Naive thymus-derived CD4-positive, alpha-beta T cell (primary cell): ENCODE measurements around the gene RNASE8. TPM values are rescaled to one million over a fixed set of nuclear protein-coding genes. Genes with fewer than 3 reads are reported as not detected.

Experiments
- ATAC-seq: fragments of 150-1000 bp; cut with Tn5 transposase; 2 replicates; pipeline ENCODE4 v1.10.0; 2021; ENCODE audit warnings: mild to moderate bottlenecking, moderate library complexity
- CTCF ChIA-PET: fragments of 350-600 bp; sonication (Branson Sonifier 250); formaldehyde crosslinking; loops from one replicate; lab custom pipeline; 2021; ENCODE audit warnings: antibody characterized with exemption; lab: Charles Lee
- POLR2A ChIA-PET: fragments of 350-600 bp; sonication (Branson Sonifier 250); formaldehyde crosslinking; loops from one replicate; lab custom pipeline; 2021; ENCODE audit warnings: antibody characterized with exemption, inconsistent platforms; lab: Charles Lee
- DNase-seq, 9 donors: peaks; one replicate each; pipeline versions ENCODE4 v3.0.0 to v3.0.0-alpha.2; 2020 to 2022; ENCODE audit warnings: mixed read lengths in 1 of 9
- H3K27ac ChIP-seq: one replicate; pipeline ENCODE4 v1.7.0; 2013; ENCODE audit warnings: mild to moderate bottlenecking, low read depth, low read length, moderate library complexity
- H3K27me3 ChIP-seq, 2 donors: one replicate each; pipeline ENCODE4 v1.7.0; 2013; ENCODE audit warnings: low read length in 2 of 2, mild to moderate bottlenecking in 2 of 2, moderate library complexity in 2 of 2; ENCODE audit not compliant: control insufficient read depth in 2 of 2, insufficient read depth in 2 of 2
- H3K36me3 ChIP-seq, 3 experiments: 1 replicate in 2 of 3; 2 replicates in 1 of 3; pipeline ENCODE4 v1.7.0; 2013; ENCODE audit warnings: low read length in 3 of 3, mild to moderate bottlenecking in 3 of 3, moderate library complexity in 1 of 3; ENCODE audit not compliant: insufficient read depth in 3 of 3, control insufficient read depth in 2 of 3
- H3K4me1 ChIP-seq, 2 donors: one replicate each; pipeline ENCODE4 v1.7.0; 2013; ENCODE audit warnings: low read length in 2 of 2, mild to moderate bottlenecking in 2 of 2, moderate library complexity in 1 of 2; ENCODE audit not compliant: control insufficient read depth in 2 of 2, insufficient read depth in 2 of 2
- H3K4me3 ChIP-seq: 2 replicates; pipeline ENCODE4 v1.7.0; 2013; ENCODE audit warnings: mild to moderate bottlenecking, low read length
- H3K9me3 ChIP-seq, 3 experiments: 1 replicate in 2 of 3; 2 replicates in 1 of 3; pipeline ENCODE4 v1.7.0; 2013; ENCODE audit warnings: low read length in 3 of 3; ENCODE audit not compliant: control insufficient read depth in 2 of 3
- H3K27ac Mint-ChIP-seq, 9 donors: one replicate each; pipeline ENCODE4 v1.8.0; 2020 to 2022; ENCODE audit warnings: mixed read lengths in 9 of 9, mild to moderate bottlenecking in 8 of 9, moderate library complexity in 5 of 9, inconsistent platforms in 2 of 9
- H3K27me3 Mint-ChIP-seq, 5 donors: one replicate each; pipeline ENCODE4 v1.8.0; 2021 to 2022; ENCODE audit warnings: mixed read lengths in 5 of 5, mild to moderate bottlenecking in 1 of 5
- H3K36me3 Mint-ChIP-seq, 5 donors: one replicate each; pipeline ENCODE4 v1.8.0; 2020 to 2022; ENCODE audit warnings: mixed read lengths in 5 of 5, mild to moderate bottlenecking in 3 of 5, inconsistent platforms in 1 of 5
- H3K4me1 Mint-ChIP-seq, 7 donors: one replicate each; pipeline ENCODE4 v1.8.0; 2020 to 2022; ENCODE audit warnings: mixed read lengths in 7 of 7, mild to moderate bottlenecking in 3 of 7, inconsistent platforms in 1 of 7
- H3K4me3 Mint-ChIP-seq, 10 donors: one replicate each; pipeline ENCODE4 v1.8.0; 2020 to 2022; ENCODE audit warnings: mild to moderate bottlenecking in 10 of 10, mixed read lengths in 10 of 10, moderate library complexity in 6 of 10, inconsistent platforms in 2 of 10
- H3K9me3 Mint-ChIP-seq, 11 donors: one replicate each; pipeline ENCODE4 v1.8.0; 2020 to 2022; ENCODE audit warnings: mixed read lengths in 11 of 11, mild to moderate bottlenecking in 4 of 11, inconsistent platforms in 1 of 11, moderate library complexity in 1 of 11
- intact Hi-C, 2 donors: fragments of 100-400 bp; cut with micrococcal nuclease; formaldehyde crosslinking; loops; one replicate each; pipeline ENCODE4 v1.15.1; 2023
- polyA plus RNA-seq, 2 donors: library from polyadenylated mRNA; unstranded; fragments of 300-500 nt; fragmentation: Illumina TruSeq; gene quantifications; one replicate each; pipeline ENCODE4 v1.2.3, GENCODE V29; 2021
- total RNA-seq, 6 experiments: library from RNA in 5 of 6; stranded (reverse) in 5 of 6; gene quantifications; 1 replicate in 5 of 6; 2 replicates in 1 of 6; pipeline ENCODE4 v1.2.3 and lab custom pipeline; 2021 to 2026

RNASE8 gene
- total and polyA plus RNA-seq, 7 experiments from 2014 or later, result not detected

DNA sequence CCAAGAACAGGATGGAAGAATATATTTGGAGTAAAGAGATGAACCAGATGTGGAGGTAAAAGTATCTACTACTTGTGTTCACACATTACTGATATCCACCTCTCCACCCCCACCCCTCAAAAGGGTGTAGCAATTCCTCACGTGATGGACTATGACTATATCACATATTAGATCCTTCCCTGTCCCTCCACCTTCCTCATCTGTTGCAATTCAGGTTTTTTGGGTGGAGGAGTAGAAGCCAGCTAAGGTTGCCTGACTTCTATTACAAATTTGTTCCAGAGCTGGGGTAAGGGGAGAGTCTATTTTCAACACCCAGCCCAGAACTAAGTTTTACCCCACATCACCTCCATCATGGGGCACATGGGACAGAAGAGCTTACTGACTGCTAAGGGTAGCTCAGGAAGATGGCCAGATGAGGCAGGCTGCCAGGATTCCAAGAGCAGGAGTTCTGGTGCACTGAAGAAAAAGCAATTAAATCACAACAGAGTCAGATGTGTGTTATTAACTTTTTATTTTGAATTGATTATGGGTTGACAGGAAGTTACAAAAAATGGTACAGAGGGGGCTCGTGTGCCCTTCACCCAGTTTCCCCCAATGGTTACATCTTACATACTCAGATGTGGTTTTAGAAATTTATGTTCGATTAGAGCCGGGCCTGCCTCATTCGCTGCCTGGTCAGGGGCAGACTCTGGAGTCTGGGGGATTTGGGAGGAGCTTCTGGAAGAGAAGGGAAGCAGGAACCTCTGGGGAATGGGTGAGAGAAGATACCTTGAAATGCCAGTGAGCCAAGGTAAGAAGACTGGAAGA lies 25.1 kb upstream of the RNASE8 start:
- H3K4me1 Mint-ChIP-seq, result no peaks in the 10 kb centered on the region
- Histone ChIP-seq H3K27me3 (no peaks in the 10 kb centered on the region), H3K36me3 (no peaks in the 10 kb centered on the region), H3K4me1 (no peaks in the 10 kb centered on the region), H3K27ac (no peak overlapping the region), H3K9me3 (no peaks in the 10 kb centered on the region), H3K4me3 (no peak overlapping the region)
- H3K27me3 Mint-ChIP-seq, result peaks cover 0 to 25% (median 0%) of the 10 kb centered on the region in 5 donors
- intact Hi-C loops, result no loop called here
- DNase-seq (no peak), ATAC-seq (no peak)
- H3K9me3 Mint-ChIP-seq, result no peaks in the 10 kb centered on the region
- no peaks in the 10 kb centered on the region for H3K36me3 Mint-ChIP-seq
- POLR2A ChIA-PET, result no interaction called here
- no peak overlapping the region for H3K27ac Mint-ChIP-seq
- CTCF ChIA-PET, result interaction anchor here (1.5 to 10.2 kb wide), 3 partner anchors 8 to 60 kb away, joined by 4 to 99 read pairs (median 5); no protein-coding TSS in a partner anchor
- H3K4me3 Mint-ChIP-seq, result no peak overlapping the region

DNA sequence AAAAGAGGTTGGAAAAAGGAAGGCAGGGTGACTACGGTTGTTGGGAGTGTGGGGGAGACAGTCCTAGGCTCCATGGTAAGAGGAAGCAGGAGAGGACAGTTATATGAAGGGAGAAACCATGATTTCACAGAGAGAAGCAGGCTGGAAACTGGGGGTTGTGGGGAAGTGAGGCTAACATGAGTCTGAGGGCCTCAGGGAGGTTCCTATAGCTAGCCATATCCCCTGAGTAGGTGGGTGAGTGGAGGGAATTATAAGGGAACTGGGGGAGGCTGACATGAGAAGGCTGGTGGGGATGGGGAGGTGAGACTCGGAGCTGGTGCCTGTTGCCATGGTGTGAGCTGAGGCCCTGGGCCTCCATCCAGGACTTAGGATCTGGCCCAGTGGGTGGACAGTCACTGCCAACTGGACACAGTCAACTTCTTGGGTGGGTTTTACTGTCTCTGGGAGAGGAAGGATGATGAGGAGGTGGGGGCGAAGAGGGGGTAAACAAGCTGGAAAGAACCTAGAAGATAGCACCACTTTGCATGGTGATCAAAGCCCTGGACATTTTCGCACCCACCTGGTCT lies 24.4 kb upstream of the RNASE8 start:
- Histone ChIP-seq H3K27ac (no peak overlapping the region), H3K4me3 (no peak overlapping the region), H3K9me3 (no peaks in the 10 kb centered on the region), H3K36me3 (no peaks in the 10 kb centered on the region), H3K27me3 (no peaks in the 10 kb centered on the region), H3K4me1 (no peaks in the 10 kb centered on the region)
- ChIA-PET CTCF (interaction anchor here (2.0 to 10.2 kb wide), 2 partner anchors 17 to 59 kb away, joined by 5 to 99 read pairs; no protein-coding TSS in a partner anchor), POLR2A (interaction anchor here (0.6 to 1.3 kb wide), 2 partner anchors 9 to 13 kb away, joined by 3 to 4 read pairs; no protein-coding TSS in a partner anchor)
- no peak overlapping the region for H3K4me3 Mint-ChIP-seq
- ATAC-seq, result no peak
- no peaks in the 10 kb centered on the region for H3K4me1 Mint-ChIP-seq
- no peak overlapping the region for H3K27ac Mint-ChIP-seq
- H3K36me3 Mint-ChIP-seq, result no peaks in the 10 kb centered on the region
- no peaks in the 10 kb centered on the region for H3K9me3 Mint-ChIP-seq
- intact Hi-C loops, result no loop called here
- no peak for DNase-seq
- peaks cover 0 to 30% (median 0%) of the 10 kb centered on the region in 5 donors for H3K27me3 Mint-ChIP-seq

DNA sequence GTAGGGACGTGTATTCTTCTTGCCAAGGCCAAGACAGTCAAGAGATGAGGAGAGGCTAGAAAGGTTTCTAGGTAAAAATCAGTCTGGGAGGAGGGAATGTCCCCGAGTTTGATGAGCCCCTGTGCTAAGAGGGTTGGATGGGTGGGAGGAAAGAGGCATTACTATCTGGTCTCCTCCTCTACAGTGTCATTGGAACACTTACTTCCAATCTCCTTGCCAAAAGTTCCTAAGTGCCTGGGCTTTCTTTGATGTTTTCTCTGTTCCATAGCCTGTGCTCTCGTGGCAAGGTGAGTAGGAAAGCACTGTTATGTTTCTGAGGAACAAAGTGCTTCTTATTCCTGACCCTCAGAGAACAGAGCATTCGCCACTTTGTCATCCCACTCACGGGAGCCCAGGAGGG lies 22.9 kb upstream of the RNASE8 start, which contains the start of gene RNASE13:
Gene RNASE13, minus strand, starts transcription at position 101 of the 400 bp plus-strand sequence. CDS start 519 bp downstream, outside the sequence.
- Mint-ChIP-seq H3K4me1 (no peaks in the 10 kb centered on the region), H3K27me3 (peaks cover 0 to 33% (median 0%) of the 10 kb centered on the region in 5 donors)

DNA sequence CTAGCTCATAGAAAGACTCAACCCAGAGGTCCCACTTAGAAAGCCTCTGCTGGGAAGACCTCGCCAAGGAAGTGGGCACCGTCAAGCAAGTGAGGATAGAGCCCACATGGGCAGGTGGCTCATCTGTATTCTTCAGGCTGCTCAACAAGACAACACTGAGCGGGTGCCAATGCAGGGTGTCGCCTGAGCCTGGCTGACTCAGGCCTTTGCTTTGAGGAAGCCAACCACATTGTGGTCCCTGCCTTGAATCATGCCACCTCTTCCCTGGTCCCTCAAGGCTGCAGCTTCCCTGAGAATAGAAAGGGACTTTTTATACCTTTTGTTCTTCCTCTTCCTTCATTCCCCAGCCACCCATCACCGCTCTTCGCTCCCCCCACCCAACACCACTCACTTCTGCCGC lies 20.9 kb upstream of the RNASE8 start:
- Histone ChIP-seq H3K36me3 (no peaks in the 10 kb centered on the region), H3K4me1 (no peaks in the 10 kb centered on the region), H3K9me3 (no peaks in the 10 kb centered on the region), H3K4me3 (no peak overlapping the region), H3K27ac (no peak overlapping the region), H3K27me3 (no peaks in the 10 kb centered on the region)
- Mint-ChIP-seq H3K27me3 (peaks cover 0 to 29% (median 0%) of the 10 kb centered on the region in 5 donors), H3K4me1 (no peaks in the 10 kb centered on the region), H3K27ac (no peak overlapping the region), H3K9me3 (no peaks in the 10 kb centered on the region), H3K36me3 (no peaks in the 10 kb centered on the region), H3K4me3 (no peak overlapping the region)
- intact Hi-C loops, result no loop called here
- DNase-seq (no peak), ATAC-seq (no peak)
- ChIA-PET CTCF (interaction anchor here (1.2 to 10.2 kb wide), 2 partner anchors 20 to 25 kb away, joined by 3 to 99 read pairs; no protein-coding TSS in a partner anchor), POLR2A (no interaction called here)

More for the DNA sequence above, 22.9 kb upstream of the RNASE8 start, which contains the start of gene RNASE13:
- Mint-ChIP-seq H3K4me3 (no peak within 1 kb of the TSS), H3K9me3 (no peaks in the 10 kb centered on the region), H3K27ac (peak within 1 kb of the TSS in 1 of 9 donors; percentile 57), H3K36me3 (no peaks in the 10 kb centered on the region)
- H3K36me3 ChIP-seq, result no peaks in the 10 kb centered on the region
- POLR2A ChIA-PET, result interaction anchor here (1.3 kb wide), 1 partner anchor 11 kb away, joined by 4 read pairs; no protein-coding TSS in a partner anchor
- DNase-seq, result no peak
- intact Hi-C loops, result no loop called here
- no peaks in the 10 kb centered on the region for H3K9me3 ChIP-seq
- CTCF ChIA-PET, result interaction anchor here (1.0 to 10.2 kb wide), 4 partner anchors 8 to 23 kb away, joined by 3 to 99 read pairs (median 4); no protein-coding TSS in a partner anchor
- no peak within 1 kb of the TSS for H3K27ac ChIP-seq
- no peaks in the 10 kb centered on the region for H3K27me3 ChIP-seq
- H3K4me1 ChIP-seq, result no peaks in the 10 kb centered on the region
- no peak for ATAC-seq
- no peak within 1 kb of the TSS for H3K4me3 ChIP-seq

DNA sequence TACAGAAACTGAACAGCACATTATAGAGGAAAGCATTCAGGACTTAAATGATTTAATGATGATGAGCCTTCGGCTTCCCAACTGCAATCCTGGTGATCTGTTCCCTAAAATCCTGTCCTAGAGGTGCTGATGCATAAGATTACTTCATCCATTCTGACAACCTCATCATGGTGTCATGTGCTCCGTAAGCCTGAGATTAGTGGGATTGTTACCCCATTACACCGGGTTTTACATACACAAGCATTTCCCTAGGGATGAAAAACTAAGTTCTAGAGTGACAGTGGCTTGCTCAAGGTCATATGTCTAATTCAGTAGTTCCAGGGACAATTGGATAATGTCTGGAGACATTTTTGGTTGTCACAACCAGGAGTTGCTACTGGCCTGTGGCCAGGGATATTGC lies 20.5 kb upstream of the RNASE8 start:
- Histone ChIP-seq H3K27me3 (no peaks in the 10 kb centered on the region), H3K36me3 (no peaks in the 10 kb centered on the region), H3K9me3 (no peaks in the 10 kb centered on the region), H3K27ac (no peak overlapping the region), H3K4me3 (no peak overlapping the region), H3K4me1 (no peaks in the 10 kb centered on the region)
- ChIA-PET POLR2A (no interaction called here), CTCF (interaction anchor here (10.2 kb wide), 1 partner anchor 21 kb away, joined by 99 read pairs; no protein-coding TSS in a partner anchor)
- Mint-ChIP-seq H3K36me3 (no peaks in the 10 kb centered on the region), H3K4me1 (no peaks in the 10 kb centered on the region), H3K9me3 (no peaks in the 10 kb centered on the region), H3K27ac (no peak overlapping the region), H3K4me3 (no peak overlapping the region), H3K27me3 (peaks cover 0 to 31% (median 2%) of the 10 kb centered on the region in 5 donors)
- DNase-seq (no peak), ATAC-seq (no peak)
- intact Hi-C loops, result no loop called here

DNA sequence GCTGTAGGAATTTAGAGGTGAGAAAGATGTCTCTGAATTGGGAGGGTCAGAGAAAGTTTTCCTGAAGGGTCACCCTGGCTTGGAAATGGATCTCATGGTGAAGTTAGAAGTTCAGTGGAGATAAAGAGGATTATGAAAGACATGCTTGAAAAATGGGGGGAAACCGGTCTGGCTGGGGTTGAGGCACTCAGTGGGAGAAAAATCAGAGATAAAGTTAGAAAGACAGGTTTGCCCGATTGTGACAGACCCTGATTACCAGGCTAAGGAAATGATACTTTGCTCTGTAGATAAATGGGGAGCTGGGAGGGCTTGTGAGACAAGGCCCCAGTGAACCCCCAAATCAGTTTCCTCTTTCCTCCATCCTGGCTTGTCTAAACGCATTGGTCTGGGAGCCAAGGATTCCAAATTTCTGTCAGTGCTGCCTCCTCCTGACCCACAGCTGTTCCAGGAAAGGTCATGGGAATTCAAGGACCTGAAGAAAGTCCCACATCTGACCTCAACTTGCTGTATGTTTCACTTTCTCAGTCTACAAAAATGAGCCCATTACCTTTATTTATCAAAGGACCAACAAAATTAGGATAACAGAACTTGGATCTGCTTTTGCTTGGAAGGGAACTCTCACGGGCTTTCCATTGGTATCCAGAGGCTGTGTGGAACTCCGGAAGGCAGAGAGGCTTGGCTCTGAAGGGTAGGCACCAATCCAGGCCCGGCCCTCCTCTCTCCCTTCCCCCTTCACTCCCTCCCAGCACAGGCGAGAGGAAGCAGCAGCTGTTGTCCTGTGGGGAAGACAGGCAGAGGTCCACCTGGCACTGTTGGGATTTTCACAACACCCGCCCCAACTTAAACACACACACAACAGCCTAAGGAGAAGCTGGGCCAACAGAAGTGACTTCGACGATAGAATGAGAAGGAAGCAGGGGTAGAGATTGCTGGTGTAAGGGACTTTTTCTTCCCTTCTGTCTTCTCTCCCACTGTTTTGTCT lies 18.9 kb upstream of the RNASE8 start:
- peaks cover 0 to 2% (median 0%) of the 10 kb centered on the region in 7 donors for H3K4me1 Mint-ChIP-seq
- Histone ChIP-seq H3K27ac (no peak overlapping the region), H3K4me1 (no peaks in the 10 kb centered on the region), H3K9me3 (no peaks in the 10 kb centered on the region), H3K27me3 (no peaks in the 10 kb centered on the region), H3K4me3 (no peak overlapping the region), H3K36me3 (no peaks in the 10 kb centered on the region)
- H3K27ac Mint-ChIP-seq, result no peak overlapping the region
- no peak for ATAC-seq
- H3K4me3 Mint-ChIP-seq, result no peak overlapping the region
- H3K36me3 Mint-ChIP-seq, result no peaks in the 10 kb centered on the region
- intact Hi-C loops, result no loop called here
- peaks cover 3 to 31% (median 8%) of the 10 kb centered on the region in 5 donors for H3K27me3 Mint-ChIP-seq
- POLR2A ChIA-PET, result interaction anchor here (2.8 kb wide), 1 partner anchor 24 kb away, joined by 21 read pairs; no protein-coding TSS in a partner anchor
- DNase-seq, result no peak
- no peaks in the 10 kb centered on the region for H3K9me3 Mint-ChIP-seq
- CTCF ChIA-PET, result interaction anchor here (0.6 to 4.5 kb wide), 5 partner anchors 23 to 519 kb away, joined by 3 to 178 read pairs (median 6); no protein-coding TSS in a partner anchor
